Esophagus squamous epithelium (tissue), 5 donors: Measurements from ENCODE around the gene LNX2. TPM values are rescaled to one million over a fixed set of nuclear protein-coding genes. Genes with fewer than 3 reads are reported as not detected.

ENCODE experiments used
- DNase-seq: peaks from one replicate; lab custom pipeline; 2025; lab: John Stamatoyannopoulos, UW
- H3K27ac ChIP-seq, 4 donors: fragments of 200-600 bp; sonication (generic); one replicate each; pipeline ENCODE4 v1.5.1; 2016 to 2019; ENCODE audit warnings: mild to moderate bottlenecking in 1 of 4
- H3K27me3 ChIP-seq, 4 donors: fragments of 200-600 bp; sonication (generic); 1 replicate in 3 of 4; 2 replicates in 1 of 4; pipeline versions ENCODE4 v1.5.1 to v1.6.0; 2017 to 2021; ENCODE audit warnings: antibody characterized with exemption in 1 of 4
- H3K36me3 ChIP-seq, 3 donors: fragments of 200-600 bp; sonication (generic); one replicate each; pipeline ENCODE4 v1.5.1; 2016 to 2019
- H3K4me1 ChIP-seq, 3 donors: fragments of 200-600 bp; sonication (generic); one replicate each; pipeline ENCODE4 v1.5.1; 2017 to 2019
- H3K4me3 ChIP-seq, 4 donors: fragments of 200-600 bp; sonication (generic); 1 replicate in 3 of 4; 2 replicates in 1 of 4; pipeline ENCODE4 v1.5.1; 2016 to 2019; ENCODE audit warnings: mild to moderate bottlenecking in 2 of 4, moderate library complexity in 1 of 4
- H3K9me3 ChIP-seq, 3 donors: fragments of 200-600 bp; sonication (generic); one replicate each; pipeline ENCODE4 v1.5.1; 2016 to 2019
- POLR2A ChIP-seq, 4 donors: fragments of 450-650 bp; IDR thresholded peaks; one replicate each; pipeline ENCODE4 v1.6.1; 2017; ENCODE audit warnings: antibody characterized with exemption in 4 of 4, mild to moderate bottlenecking in 4 of 4, moderate library complexity in 3 of 4
- WGBS, 2 donors: methylation state at CpG; one replicate each; pipeline ENCODE4 v1.1.5; 2018; 5-methylcytosine and 5-hydroxymethylcytosine counted together
- intact Hi-C: fragments of 100-400 bp; cut with DNase I; formaldehyde crosslinking; loops from one replicate; pipeline ENCODE4 v1.15.0; 2022
- total RNA-seq, 4 donors: library from RNA; depleted of rRNA; stranded (reverse); fragments of >200 nt; gene quantifications; one replicate each; pipeline ENCODE4 v1.1.0, GENCODE V29; 2016
- TF ChIP-seq, protein P1 (sequence below), 6 experiments: fragments of 450-650 bp in 4 of 6; fragments of 200-600 bp in 2 of 6; sonication (generic) in 2 of 6; IDR thresholded peaks; one replicate each; pipeline ENCODE4 v1.5.1; 2016 to 2019; ENCODE audit warnings: antibody characterized with exemption in 6 of 6, mild to moderate bottlenecking in 4 of 6, moderate library complexity in 4 of 6
- donor health status: DM: yes; HTN: yes; CAD: no.

The LNX2 gene
- total RNA-seq, 4 donors from 2014 or later, result 12.2 to 16.5 (median 14.9) TPM

- DNase-seq, result no peak
- Histone ChIP-seq H3K4me3 (no peak overlapping the region), H3K27me3 (no peaks in the 10 kb centered on the region), H3K36me3 (no peaks in the 10 kb centered on the region), H3K9me3 (no peaks in the 10 kb centered on the region), H3K27ac (no peak overlapping the region), H3K4me1 (peaks cover 0 to 2% (median 0%) of the 10 kb centered on the region in 3 donors)
- 86 to 88% methylated on average over 13 of the region's 13 CpGs for WGBS, 2 donors
- intact Hi-C loops, result no loop called here
- no peak for TF ChIP-seq POLR2A (IDR thresholded peaks at IDR 0.05)
- TF ChIP-seq, protein P1, sequence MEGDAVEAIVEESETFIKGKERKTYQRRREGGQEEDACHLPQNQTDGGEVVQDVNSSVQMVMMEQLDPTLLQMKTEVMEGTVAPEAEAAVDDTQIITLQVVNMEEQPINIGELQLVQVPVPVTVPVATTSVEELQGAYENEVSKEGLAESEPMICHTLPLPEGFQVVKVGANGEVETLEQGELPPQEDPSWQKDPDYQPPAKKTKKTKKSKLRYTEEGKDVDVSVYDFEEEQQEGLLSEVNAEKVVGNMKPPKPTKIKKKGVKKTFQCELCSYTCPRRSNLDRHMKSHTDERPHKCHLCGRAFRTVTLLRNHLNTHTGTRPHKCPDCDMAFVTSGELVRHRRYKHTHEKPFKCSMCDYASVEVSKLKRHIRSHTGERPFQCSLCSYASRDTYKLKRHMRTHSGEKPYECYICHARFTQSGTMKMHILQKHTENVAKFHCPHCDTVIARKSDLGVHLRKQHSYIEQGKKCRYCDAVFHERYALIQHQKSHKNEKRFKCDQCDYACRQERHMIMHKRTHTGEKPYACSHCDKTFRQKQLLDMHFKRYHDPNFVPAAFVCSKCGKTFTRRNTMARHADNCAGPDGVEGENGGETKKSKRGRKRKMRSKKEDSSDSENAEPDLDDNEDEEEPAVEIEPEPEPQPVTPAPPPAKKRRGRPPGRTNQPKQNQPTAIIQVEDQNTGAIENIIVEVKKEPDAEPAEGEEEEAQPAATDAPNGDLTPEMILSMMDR (IDR thresholded peaks at IDR 0.05), result no peak
Observed at GRCh38 chr13:27500806-27501534, 119.4 kb downstream of the LNX2 start.

DNA sequence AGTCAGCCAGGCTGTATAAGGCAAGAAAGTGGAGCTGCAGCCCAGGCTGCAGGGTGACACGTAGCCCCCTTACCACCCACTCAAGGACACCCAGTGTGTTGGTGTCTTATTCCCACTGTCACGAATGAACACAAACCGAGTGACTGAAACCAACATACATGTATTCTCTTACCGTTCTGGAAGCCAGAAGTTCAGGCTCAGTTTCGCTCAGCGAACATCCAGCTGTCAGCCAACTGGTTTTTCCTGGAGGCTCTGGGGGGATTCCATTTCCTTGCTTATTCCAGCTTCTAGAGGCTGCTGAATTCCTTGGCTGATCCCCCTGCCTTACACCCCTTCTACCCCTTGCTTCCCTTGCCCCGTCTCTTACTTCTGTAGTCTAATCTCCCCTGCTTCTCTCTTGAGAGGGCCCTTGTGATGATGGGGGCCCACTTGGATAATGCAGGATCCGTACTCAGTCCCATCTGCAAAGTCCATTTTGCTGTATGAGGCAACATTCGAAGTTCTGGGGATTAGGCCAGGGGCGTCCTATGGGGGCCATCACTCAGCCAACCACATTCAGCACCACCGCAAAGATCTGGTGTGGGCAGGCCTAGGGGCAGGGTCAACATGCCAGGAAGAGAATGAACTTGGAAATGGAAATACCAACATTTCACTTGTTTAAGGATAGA lies 122.6 kb downstream of the LNX2 start:
- no peaks in the 10 kb centered on the region for H3K27me3 ChIP-seq
- DNase-seq, result no peak
- TF ChIP-seq, protein P1 (IDR thresholded peaks at IDR 0.05), result no peak
- no peak for TF ChIP-seq POLR2A (IDR thresholded peaks at IDR 0.05)
- peaks cover 0 to 11% (median 0%) of the 10 kb centered on the region in 3 donors for H3K4me1 ChIP-seq
- WGBS, 2 donors, result 87 to 91% methylated on average over 9 to 11 of the region's 11 CpGs
- H3K27ac ChIP-seq, result no peak overlapping the region
- intact Hi-C loops, result no loop called here
- no peak overlapping the region for H3K4me3 ChIP-seq
- no peaks in the 10 kb centered on the region for H3K9me3 ChIP-seq
- no peaks in the 10 kb centered on the region for H3K36me3 ChIP-seq

- WGBS, 2 donors, result 67 to 85% methylated on average over 10 of the region's 10 CpGs
- H3K36me3 ChIP-seq, result no peaks in the 10 kb centered on the region
- no peaks in the 10 kb centered on the region for H3K27me3 ChIP-seq
- TF ChIP-seq, protein P1 (IDR thresholded peaks at IDR 0.05), result no peak
- TF ChIP-seq POLR2A (IDR thresholded peaks at IDR 0.05), result no peak
- H3K27ac ChIP-seq, result no peak overlapping the region
- DNase-seq, result no peak
- H3K4me1 ChIP-seq, result peaks cover 0 to 11% (median 0%) of the 10 kb centered on the region in 3 donors
- H3K4me3 ChIP-seq, result no peak overlapping the region
- no peaks in the 10 kb centered on the region for H3K9me3 ChIP-seq
- intact Hi-C loops, result no loop called here
Observed at GRCh38 chr13:27496536-27497273, 123.6 kb downstream of the LNX2 start.

GRCh38 chr13:27496006-27496405 lies 124.3 kb downstream of the LNX2 start:
- no peak for DNase-seq
- no peak for TF ChIP-seq POLR2A (IDR thresholded peaks at IDR 0.05)
- TF ChIP-seq, protein P1 (IDR thresholded peaks at IDR 0.05), result no peak
- intact Hi-C loops, result no loop called here
- Histone ChIP-seq H3K27me3 (no peaks in the 10 kb centered on the region), H3K4me1 (peaks cover 0 to 11% (median 0%) of the 10 kb centered on the region in 3 donors), H3K27ac (no peak overlapping the region), H3K36me3 (no peaks in the 10 kb centered on the region), H3K4me3 (no peak overlapping the region), H3K9me3 (no peaks in the 10 kb centered on the region)
- 52 to 66% methylated on average over 4 of the region's 4 CpGs for WGBS, 2 donors

Other genes starting within 250 kb of the LNX2 start
- gene GTF3A, start 195.9 kb downstream of the LNX2 start, total RNA-seq, result 100 to 1,000 TPM in 1 of 4 donors, 10 to 100 TPM in 3; 76.4 to 113 (median 86.5) TPM
- gene MTIF3, start 170.0 kb downstream of the LNX2 start, total RNA-seq, result 10 to 100 TPM; 31.1 to 41.7 (median 35.0) TPM
- gene POLR1D, start 1.4 kb upstream of the LNX2 start, total RNA-seq, result 100 to 1,000 TPM in 3 of 4 donors, 10 to 100 TPM in 1; 96.7 to 183 (median 132) TPM
- not detected for gene GSX1, start 172.0 kb upstream of the LNX2 start, total RNA-seq